G401 (cell line): Measurements from ENCODE around the gene ZNF521. TPM values are rescaled to one million over a fixed set of nuclear protein-coding genes. Genes with fewer than 3 reads are reported as not detected.
"Not testable (repeated sequence)": the region's sequence is repeated elsewhere in the genome, so short reads cannot be mapped to it uniquely, and the experiment has no call there.

Source experiments
- DNase-seq: peaks from one replicate; pipeline ENCODE4 v3.0.0-alpha.2; 2015; ENCODE audit warnings: low spot score
- in situ Hi-C: cut with HindIII; loops from 2 replicates; pipeline ENCODE4 v1.10.0; 2016; ENCODE audit warnings: low sequenced_read_pairs, mixed read lengths
- total RNA-seq: library from RNA; depleted of rRNA; stranded (reverse); fragments of >200 nt; shearing (Covaris generic); gene quantifications from 2 replicates; pipeline ENCODE4 v1.2.3, GENCODE V29; 2014

ZNF521 gene
- total RNA-seq, 1 experiment from 2014 or later, result 87.6 TPM

DNA sequence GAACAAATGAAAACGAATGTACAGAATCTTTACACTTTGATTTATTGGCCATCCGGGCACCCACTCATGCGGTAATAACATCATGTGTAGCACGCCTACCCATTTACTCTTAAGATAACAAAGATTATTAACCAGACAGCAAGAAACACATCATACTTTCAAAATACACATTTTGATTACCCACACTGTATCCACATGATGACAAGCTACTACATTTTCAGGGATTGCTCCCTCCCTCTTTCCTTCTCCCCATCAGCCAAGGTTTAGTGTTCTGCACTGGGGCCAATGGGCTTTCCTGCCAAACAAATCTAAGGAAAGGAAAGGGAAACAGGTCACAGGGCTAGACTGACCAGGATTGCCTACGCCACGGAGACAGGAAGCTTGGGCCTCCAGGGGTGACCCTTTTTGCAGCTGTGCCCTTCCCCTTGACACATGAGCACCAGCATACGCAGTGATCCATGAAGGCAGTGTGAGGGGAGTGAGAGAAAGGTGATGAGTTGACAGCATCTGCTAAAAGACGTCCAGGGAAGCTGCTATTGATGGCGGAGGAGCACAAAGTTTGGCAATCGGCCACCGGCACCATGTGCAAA is 76.5 kb downstream of the ZNF521 start:
- DNase-seq, result no peak
- in situ Hi-C loops, result no loop called here

DNA sequence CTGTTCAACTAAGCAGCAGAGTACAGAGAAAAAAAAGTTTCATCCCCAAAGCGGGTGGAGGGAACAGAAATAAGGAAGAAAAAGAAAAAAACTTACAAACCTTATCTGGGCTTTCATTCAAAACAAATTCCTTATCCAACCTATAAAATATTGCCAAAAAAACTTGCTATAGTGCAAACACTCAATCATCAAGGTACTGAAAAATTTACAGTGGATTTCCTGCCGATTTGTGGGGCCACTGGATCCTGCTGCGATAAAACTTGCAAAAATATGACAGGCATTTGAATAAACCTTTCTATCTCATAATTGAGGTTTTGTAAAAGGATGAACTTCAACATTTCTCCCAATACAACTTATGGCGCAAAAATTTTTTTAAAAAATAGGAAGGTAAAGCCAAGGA is 77.0 kb downstream of the ZNF521 start:
- DNase-seq, result no peak
- in situ Hi-C loops, result no loop called here

DNA sequence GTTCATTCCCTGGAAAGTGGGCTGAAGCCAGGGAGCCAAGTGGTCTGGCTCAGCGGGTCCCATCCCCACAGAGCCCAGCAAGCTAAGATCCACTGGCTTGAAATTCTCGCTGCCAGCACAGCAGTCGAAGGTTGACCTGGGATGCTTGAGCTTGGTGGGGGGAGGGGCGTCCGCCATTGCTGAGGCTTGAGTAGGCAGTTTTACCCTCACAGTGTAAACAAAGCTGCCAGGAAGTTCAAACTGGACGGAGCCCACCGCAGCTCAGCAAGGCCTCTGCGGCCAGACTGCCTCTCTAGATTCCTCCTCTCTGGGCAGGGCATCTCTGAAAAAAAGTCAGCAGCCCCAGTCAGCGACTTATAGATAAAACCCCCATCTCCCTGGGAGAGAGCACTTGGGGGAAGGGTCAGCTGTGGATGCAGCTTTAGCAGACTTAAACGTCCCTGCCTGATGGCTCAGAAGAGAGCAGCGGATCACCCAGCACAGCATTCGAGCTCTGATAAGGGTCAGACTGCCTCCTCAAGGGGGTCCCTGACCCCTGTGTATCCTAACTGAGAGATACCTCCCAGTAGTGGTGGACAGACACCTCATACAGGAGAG is 84.9 kb downstream of the ZNF521 start:
- in situ Hi-C loops, DNase-seq: not testable (repeated sequence)

GRCh38 chr18:25262920-25263319 is 89.0 kb downstream of the ZNF521 start:
- DNase-seq, result no peak
- in situ Hi-C loops, result no loop called here

DNA sequence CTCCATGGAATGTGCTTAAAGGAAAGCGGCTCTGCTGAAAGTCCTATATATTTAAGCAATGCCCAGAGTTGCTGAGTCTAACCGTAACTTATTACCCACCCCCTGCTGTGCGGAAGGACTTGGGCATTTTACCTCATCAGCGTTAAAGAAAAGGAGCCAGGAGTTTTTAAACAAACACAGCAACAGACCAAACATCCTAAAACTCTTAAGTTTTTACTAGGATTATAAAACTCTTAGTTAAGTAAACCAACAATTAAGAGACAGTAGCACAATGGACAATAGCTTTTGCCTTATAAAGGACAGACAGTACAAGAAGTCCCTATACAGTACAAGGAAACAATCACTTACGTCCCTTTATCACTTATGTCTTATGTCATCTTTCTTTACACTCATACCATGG is 90.2 kb downstream of the ZNF521 start:
- DNase-seq, result no peak
- in situ Hi-C loops, result no loop called here

DNA sequence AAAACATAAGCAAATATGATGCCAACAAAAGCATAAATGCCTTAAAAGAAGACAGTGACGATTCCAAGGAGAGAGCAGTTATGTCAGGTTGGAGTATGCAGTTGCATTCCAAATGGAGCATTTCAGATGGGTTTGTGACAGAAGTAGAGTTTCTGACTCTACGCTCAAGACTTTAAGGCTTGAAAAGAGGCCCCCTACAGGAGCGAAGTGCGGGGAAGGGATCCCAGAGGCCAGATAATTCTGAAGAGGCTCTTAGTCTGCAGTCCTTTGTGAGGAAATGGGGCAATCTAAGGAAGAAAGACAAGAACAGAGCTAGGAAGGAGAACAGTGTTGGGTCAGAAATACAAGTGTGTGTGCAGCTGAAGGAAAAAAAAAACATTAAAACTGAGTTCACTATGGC is 95.5 kb downstream of the ZNF521 start:
- in situ Hi-C loops, result no loop called here
- no peak for DNase-seq

GRCh38 chr18:25253779-25254178 is 98.2 kb downstream of the ZNF521 start:
- DNase-seq, result no peak
- in situ Hi-C loops, result no loop called here

GRCh38 chr18:25253136-25253535 is 98.8 kb downstream of the ZNF521 start:
- in situ Hi-C loops, result no loop called here
- DNase-seq, result no peak

GRCh38 chr18:25251068-25251467 is 100.9 kb downstream of the ZNF521 start:
- in situ Hi-C loops, result no loop called here

DNA sequence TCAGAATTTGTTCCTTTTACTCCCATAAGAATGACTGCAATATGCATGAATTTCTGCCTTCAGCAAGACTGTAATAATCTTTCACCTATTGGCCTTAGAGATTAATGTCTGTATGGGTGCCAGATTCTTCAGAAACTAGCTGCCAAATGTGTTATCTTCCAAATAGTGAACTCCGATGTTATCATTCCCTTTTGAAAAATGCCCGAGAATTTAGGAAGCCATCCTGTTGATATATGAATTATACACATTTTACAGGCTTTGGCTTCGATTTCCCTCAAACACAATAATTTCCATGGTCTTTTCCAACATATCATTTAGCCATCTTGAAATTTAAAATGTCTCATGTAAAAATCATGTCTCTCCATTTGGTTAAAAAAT is 101.5 kb downstream of the ZNF521 start:
- peak; percentile 56 for DNase-seq
- in situ Hi-C loops, result no loop called here

More at GRCh38 chr18:25251068-25251467, 100.9 kb downstream of the ZNF521 start:
- DNase-seq, result peak; percentile 50

DNA sequence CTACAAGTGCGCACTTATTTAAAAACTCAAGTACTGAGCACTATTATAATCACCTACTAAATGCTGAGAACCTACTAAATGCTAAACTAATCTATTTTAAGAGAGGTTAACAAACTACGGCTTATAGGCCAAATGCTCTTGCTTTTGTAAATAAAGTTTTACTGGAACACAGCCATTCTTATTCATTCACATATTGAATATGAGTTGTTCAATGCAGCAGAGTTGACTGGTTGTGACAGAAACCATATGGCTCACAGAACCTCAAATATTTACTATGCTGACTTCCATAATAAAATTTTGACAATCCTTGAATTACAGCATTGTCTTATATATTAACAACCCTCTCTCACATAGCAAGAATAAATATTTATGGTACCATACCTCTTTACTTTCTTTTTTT is 103.2 kb downstream of the ZNF521 start:
- in situ Hi-C loops, result no loop called here
- DNase-seq, result peak; percentile 41

DNA sequence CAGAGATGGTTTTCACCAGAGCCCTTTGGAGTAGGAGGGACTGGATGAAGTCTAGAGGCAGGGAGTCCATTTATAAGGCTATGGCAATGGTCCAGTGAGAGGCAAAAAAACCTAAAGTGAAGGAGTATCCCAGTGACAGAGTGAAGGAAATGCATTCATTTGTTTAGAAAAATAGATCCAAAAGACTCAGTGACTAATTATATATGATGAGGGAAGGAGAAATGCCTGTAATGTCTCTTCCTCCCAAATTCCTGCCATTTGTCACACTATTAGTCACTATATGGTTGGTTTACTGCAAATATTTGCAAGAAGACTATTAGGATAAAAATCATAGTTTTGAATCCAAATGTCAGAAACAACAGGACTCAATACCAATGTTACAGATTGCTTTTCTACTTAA is 104.2 kb downstream of the ZNF521 start:
- in situ Hi-C loops, result no loop called here
- DNase-seq, result no peak

GRCh38 chr18:25244924-25245698 is 106.9 kb downstream of the ZNF521 start:
- in situ Hi-C loops, result no loop called here
- DNase-seq, result no peak

- in situ Hi-C loops, result no loop called here
- DNase-seq, result no peak
These were observed 107.8 kb downstream of the ZNF521 start for GRCh38 chr18:25244170-25244569.

GRCh38 chr18:25243754-25244153 is 108.2 kb downstream of the ZNF521 start:
- in situ Hi-C loops, result no loop called here
- no peak for DNase-seq

DNA sequence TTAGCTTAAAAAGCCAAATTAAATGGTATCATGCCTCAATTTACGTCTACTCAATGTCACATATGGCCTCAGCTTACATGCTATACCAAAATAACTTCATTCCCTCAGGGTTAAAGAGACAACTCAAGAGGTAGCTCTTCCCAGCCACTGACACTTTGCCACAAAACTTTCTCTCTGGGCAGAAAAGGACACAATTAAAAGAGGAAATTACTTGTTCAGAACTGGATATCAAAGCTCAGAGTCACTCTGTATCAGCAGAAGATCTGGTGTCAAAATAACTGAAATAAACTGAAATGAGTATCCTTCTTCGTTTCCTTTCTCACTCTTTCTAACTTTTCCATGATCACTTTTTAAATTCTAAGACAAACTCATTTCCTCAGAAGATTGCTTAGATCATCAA is 108.7 kb downstream of the ZNF521 start:
- no peak for DNase-seq
- in situ Hi-C loops, result no loop called here

DNA sequence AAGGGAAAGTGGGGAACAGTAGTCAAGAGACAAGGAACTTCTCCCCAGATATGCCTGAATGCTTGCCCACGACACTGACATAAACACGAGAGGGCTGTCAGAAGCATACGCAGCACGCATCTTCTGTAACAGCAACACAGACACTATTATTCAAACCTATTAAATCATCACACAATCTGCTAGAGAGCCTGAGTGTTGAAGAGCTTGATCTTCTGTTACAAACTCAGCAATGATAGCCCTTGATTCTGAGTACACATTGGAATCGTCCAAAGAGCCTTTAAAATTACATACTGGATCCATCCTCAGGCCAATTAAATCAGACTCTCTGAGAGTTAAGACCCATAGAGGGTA is 111.6 kb downstream of the ZNF521 start:
- no peak for DNase-seq
- in situ Hi-C loops, result no loop called here

GRCh38 chr18:25239581-25240419 is 112.2 kb downstream of the ZNF521 start:
- DNase-seq, result no peak
- in situ Hi-C loops, result no loop called here

DNA sequence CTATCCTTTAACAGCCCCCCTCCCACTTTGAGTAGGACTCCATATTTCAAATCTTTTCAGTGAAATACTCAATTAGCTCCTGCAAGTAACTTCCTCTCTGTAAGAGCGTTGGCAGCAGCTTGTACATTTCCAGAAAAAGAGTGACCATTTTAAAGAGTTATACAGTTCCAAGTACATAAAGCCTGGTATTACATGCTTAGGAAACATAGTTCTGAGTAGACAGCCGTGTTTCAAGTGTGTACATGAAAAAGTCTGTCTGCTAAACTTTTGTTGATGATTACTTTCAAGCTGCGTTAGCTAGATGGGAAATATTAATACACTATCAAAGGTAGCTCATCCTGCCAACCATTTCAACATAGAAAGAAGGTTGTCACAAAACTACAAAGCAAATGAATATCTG is 112.8 kb downstream of the ZNF521 start:
- no peak for DNase-seq
- in situ Hi-C loops, result no loop called here
